Cardiac muscle cell (in vitro differentiated cells and primary cell): ENCODE data around the gene USP32. TPM values are rescaled to one million over a fixed set of nuclear protein-coding genes. Genes with fewer than 3 reads are reported as not detected.
A peak's percentile ranks its signal among the peaks of the same experiment; 100 is the strongest.

Experiments used
- DNase-seq, 2 donors: peaks; one replicate each; pipeline versions ENCODE4 v3.0.0 to v3.0.0-alpha.2; 2010 to 2017; ENCODE audit warnings: low read depth in 1 of 2, low spot score in 1 of 2
- H3K27ac ChIP-seq: fragments of 200-600 bp; sonication (generic); 2 replicates; pipeline ENCODE4 v1.5.1; 2016
- H3K27me3 ChIP-seq: fragments of 200-600 bp; sonication (generic); 2 replicates; pipeline ENCODE4 v1.6.0; 2016; ENCODE audit warnings: control low read depth
- H3K36me3 ChIP-seq: fragments of 200-600 bp; sonication (generic); 2 replicates; pipeline ENCODE4 v1.5.1; 2016; ENCODE audit warnings: control low read depth
- H3K4me1 ChIP-seq: fragments of 200-600 bp; sonication (generic); 2 replicates; pipeline ENCODE4 v1.8.1; 2017; ENCODE audit warnings: low read depth, mild to moderate bottlenecking, mixed run types
- H3K4me3 ChIP-seq: fragments of 200-600 bp; sonication (generic); 2 replicates; pipeline ENCODE4 v1.5.1; 2016; ENCODE audit warnings: mild to moderate bottlenecking
- H3K9me3 ChIP-seq: fragments of 200-600 bp; sonication (generic); 2 replicates; pipeline ENCODE4 v1.5.1; 2017; ENCODE audit warnings: low read depth, mild to moderate bottlenecking, control low read depth
- polyA plus RNA-seq: library from polyadenylated mRNA; unstranded; fragments of >200 nt; fragmentation: Nextera tagmentation; extraction: Ambion mirVana; gene quantifications from 2 replicates; pipeline ENCODE4 v1.2.1, GENCODE V29; 2016
- total RNA-seq: library from RNA; depleted of rRNA; stranded (reverse); fragments of >200 nt; gene quantifications from 2 replicates; pipeline ENCODE4 v1.2.3, GENCODE V29; 2016
- TF ChIP-seq, protein P1 (sequence below): IDR thresholded peaks from 2 replicates; pipeline ENCODE4 v1.5.1; 2012; ENCODE audit warnings: low read depth, mild to moderate bottlenecking, low read length

USP32 gene
- total and polyA plus RNA-seq, 2 experiments from 2014 or later = 19.7 to 32.2 TPM

DNA sequence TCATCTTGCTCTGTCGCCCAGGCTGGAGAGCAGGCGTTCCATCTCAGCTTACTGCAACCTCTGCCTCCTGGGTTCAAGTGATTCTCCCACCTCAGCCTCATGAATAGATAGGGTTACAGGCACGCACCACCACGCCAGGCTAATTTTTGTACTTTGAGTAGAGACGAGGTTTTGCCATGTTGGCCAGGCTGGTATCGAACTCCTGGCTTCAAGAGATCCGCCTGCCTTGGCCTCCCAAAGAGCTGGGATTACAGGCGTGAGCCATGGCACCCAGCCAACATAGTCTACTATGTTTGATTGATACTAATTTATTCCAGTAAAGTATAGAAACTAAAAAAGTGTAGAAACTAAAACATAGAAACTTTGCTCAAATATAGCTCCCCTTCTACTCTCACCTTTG, 147.3 kb downstream of the USP32 start:
- Histone ChIP-seq H3K36me3 (no peaks in the 10 kb centered on the region), H3K27me3 (no peaks in the 10 kb centered on the region), H3K27ac (no peak overlapping the region), H3K4me3 (no peak overlapping the region), H3K9me3 (no peaks in the 10 kb centered on the region), H3K4me1 (no peaks in the 10 kb centered on the region)
- TF ChIP-seq, protein P1, sequence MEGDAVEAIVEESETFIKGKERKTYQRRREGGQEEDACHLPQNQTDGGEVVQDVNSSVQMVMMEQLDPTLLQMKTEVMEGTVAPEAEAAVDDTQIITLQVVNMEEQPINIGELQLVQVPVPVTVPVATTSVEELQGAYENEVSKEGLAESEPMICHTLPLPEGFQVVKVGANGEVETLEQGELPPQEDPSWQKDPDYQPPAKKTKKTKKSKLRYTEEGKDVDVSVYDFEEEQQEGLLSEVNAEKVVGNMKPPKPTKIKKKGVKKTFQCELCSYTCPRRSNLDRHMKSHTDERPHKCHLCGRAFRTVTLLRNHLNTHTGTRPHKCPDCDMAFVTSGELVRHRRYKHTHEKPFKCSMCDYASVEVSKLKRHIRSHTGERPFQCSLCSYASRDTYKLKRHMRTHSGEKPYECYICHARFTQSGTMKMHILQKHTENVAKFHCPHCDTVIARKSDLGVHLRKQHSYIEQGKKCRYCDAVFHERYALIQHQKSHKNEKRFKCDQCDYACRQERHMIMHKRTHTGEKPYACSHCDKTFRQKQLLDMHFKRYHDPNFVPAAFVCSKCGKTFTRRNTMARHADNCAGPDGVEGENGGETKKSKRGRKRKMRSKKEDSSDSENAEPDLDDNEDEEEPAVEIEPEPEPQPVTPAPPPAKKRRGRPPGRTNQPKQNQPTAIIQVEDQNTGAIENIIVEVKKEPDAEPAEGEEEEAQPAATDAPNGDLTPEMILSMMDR = no peak
- no peak for DNase-seq

DNA sequence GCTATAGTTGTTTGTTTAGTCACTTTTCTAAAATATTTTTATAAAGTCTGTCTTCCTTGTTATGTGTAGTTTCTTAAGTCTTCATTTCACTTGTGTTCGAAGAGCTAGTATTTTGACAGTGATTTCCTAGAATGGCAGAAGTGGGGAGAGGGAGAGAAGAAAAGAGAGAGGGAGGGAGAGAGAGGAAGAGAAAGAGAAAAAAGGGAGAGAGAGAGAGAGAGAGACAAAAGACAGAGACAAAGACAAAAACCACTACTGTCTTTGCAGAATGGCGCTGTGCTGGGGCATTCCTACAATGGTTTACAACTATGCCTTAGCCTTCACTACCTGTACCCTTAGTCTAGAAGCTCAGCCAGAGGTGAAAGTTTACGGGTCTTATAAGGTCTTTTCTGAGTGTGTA, 151.6 kb downstream of the USP32 start:
- no peak overlapping the region for H3K27ac ChIP-seq
- H3K27me3 ChIP-seq = no peaks in the 10 kb centered on the region
- no peaks in the 10 kb centered on the region for H3K4me1 ChIP-seq
- no peak overlapping the region for H3K4me3 ChIP-seq
- no peaks in the 10 kb centered on the region for H3K9me3 ChIP-seq
- H3K36me3 ChIP-seq = peaks cover 8% of the 10 kb centered on the region
- DNase-seq = no peak
- TF ChIP-seq, protein P1 = no peak

DNA sequence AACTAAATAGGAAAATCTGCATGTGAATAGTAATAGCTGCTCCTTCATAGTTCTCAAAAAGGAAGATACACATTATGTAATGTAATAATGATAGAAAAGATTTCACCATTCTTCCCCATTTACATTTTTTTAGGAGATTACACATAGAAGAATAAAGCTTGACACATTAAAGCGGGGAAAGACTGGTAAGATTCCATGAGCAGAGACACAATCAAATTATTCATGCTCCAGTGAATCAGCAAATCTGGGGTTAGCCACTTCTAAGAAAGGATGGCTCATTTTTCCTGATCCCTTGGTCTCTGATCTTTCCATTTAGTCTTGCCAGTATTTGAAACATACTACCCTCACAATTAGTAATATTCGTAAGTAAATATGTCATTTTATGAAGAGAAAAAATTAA, 160.2 kb downstream of the USP32 start:
- TF ChIP-seq, protein P1 = no peak

DNA sequence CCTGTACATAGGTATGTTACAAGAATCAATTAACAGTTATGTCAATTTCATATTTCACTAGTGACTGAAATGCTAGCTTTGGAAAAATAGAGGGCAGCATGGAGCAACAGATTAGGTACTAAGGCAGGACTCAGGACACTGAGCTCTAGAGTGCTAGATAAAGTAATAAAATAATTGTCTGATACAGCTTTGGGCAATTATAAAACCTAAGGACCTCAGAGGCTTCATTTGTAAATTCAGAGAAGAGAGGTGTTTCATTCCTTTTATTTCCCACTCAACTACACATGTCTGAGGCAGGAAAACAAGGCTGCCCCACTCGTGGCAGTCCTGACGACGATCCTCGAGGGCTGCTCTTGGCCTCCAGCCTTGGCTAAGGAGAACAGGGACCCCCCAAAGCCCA, 160.7 kb downstream of the USP32 start:
- Histone ChIP-seq H3K27ac (no peak overlapping the region), H3K36me3 (peaks cover 22% of the 10 kb centered on the region), H3K4me3 (no peak overlapping the region), H3K27me3 (no peaks in the 10 kb centered on the region), H3K9me3 (no peaks in the 10 kb centered on the region), H3K4me1 (no peaks in the 10 kb centered on the region)
- DNase-seq = peak; percentile 7 to 57
- TF ChIP-seq, protein P1 = peak; percentile 63

More for the DNA sequence above, 160.2 kb downstream of the USP32 start:
- DNase-seq = peak in 1 of 2 donors; percentile 45
- Histone ChIP-seq H3K27me3 (no peaks in the 10 kb centered on the region), H3K4me3 (no peak overlapping the region), H3K4me1 (no peaks in the 10 kb centered on the region), H3K27ac (no peak overlapping the region), H3K9me3 (no peaks in the 10 kb centered on the region), H3K36me3 (peaks cover 23% of the 10 kb centered on the region)

DNA sequence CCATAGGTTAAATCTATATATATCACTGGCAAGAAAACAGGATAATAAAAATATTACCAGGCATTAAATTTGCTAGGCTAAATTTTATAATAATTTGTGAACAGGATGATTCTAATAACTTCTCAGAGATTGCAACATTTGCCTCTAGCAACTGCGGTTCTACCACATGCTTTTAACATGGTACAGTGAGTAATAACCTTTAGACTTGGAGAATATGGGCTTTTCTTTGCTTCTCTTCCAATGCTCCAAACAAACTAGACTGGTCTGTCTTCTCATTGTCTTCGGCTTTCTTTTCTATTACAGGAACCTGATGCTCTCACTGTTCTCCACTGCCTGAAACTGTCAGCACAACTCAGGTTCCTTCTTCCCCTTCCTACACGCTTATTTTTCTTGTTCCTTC, 161.6 kb downstream of the USP32 start:
- no peaks in the 10 kb centered on the region for H3K4me1 ChIP-seq
- DNase-seq = no peak
- peaks cover 15% of the 10 kb centered on the region for H3K36me3 ChIP-seq
- H3K27me3 ChIP-seq = no peaks in the 10 kb centered on the region
- H3K4me3 ChIP-seq = no peak overlapping the region
- no peak overlapping the region for H3K27ac ChIP-seq
- TF ChIP-seq, protein P1 = no peak
- no peaks in the 10 kb centered on the region for H3K9me3 ChIP-seq
